Testis (tissue), 3 donors: ENCODE measurements around the gene MMD2. TPM values are rescaled to one million over a fixed set of nuclear protein-coding genes. Genes with fewer than 3 reads are reported as not detected.

Source experiments
- DNase-seq: peaks from one replicate; pipeline ENCODE4 v3.0.0-alpha.2; 2019
- H3K27ac ChIP-seq, 2 donors: fragments of 200-600 bp; sonication (generic); one replicate each; pipeline ENCODE4 v1.5.1; 2019
- H3K27me3 ChIP-seq: fragments of 200-600 bp; sonication (generic); one replicate; pipeline ENCODE4 v1.5.1; 2019
- H3K36me3 ChIP-seq: fragments of 200-600 bp; sonication (generic); one replicate; pipeline ENCODE4 v1.5.1; 2017; ENCODE audit warnings: low read depth; ENCODE audit errors: missing control alignments
- H3K4me1 ChIP-seq: fragments of 200-600 bp; sonication (generic); one replicate; pipeline ENCODE4 v1.5.1; 2019
- H3K4me3 ChIP-seq, 2 donors: fragments of 200-600 bp; sonication (generic); one replicate each; pipeline ENCODE4 v1.5.1; 2017 to 2019
- H3K9me3 ChIP-seq: fragments of 200-600 bp; sonication (generic); one replicate; pipeline ENCODE4 v1.5.1; 2017
- CTCF ChIP-seq, 3 experiments: fragments of 450-650 bp in 2 of 3; fragments of 200-600 bp in 1 of 3; sonication (generic) in 1 of 3; IDR thresholded peaks; one replicate each; pipeline ENCODE4 v1.5.1; 2016 to 2019; ENCODE audit warnings: antibody characterized with exemption in 3 of 3, mild to moderate bottlenecking in 2 of 3, moderate library complexity in 1 of 3
- POLR2A ChIP-seq: fragments of 450-650 bp; IDR thresholded peaks from one replicate; pipeline ENCODE4 v1.6.1; 2017; ENCODE audit warnings: antibody characterized with exemption, mild to moderate bottlenecking, moderate library complexity
- WGBS, 2 donors: methylation state at CpG; one replicate each; pipeline ENCODE4 v1.1.5; 2018; 5-methylcytosine and 5-hydroxymethylcytosine counted together
- intact Hi-C: fragments of 100-400 bp; cut with DNase I; formaldehyde crosslinking; loops from one replicate; pipeline ENCODE4 v1.15.1; 2023; ENCODE audit warnings: low total_unique reads
- polyA plus RNA-seq: library from polyadenylated mRNA; stranded (reverse); fragments of 350-450 nt; fragmentation: Illumina TruSeq; extraction: RNeasy Lipid Tissue Mini Kit (QIAGEN cat#74804); gene quantifications from one replicate; pipeline ENCODE4 v1.2.3, GENCODE V29; 2014; ENCODE audit warnings: low read depth, low replicate concordance; ENCODE audit not compliant: insufficient read depth
- total RNA-seq, 2 donors: library from RNA; depleted of rRNA; stranded (reverse); fragments of >200 nt; gene quantifications; one replicate each; pipeline ENCODE4 v1.2.3, GENCODE V29; 2016

MMD2 gene
- total and polyA plus RNA-seq, 3 donors from 2014 or later, result 20.4 to 32.0 (median 21.6) TPM

GRCh38 chr7:4937411-4937810 is 21.6 kb downstream of the MMD2 start:
- H3K27ac ChIP-seq, result no peak overlapping the region
- H3K4me3 ChIP-seq, result no peak overlapping the region
- H3K27me3 ChIP-seq, result no peaks in the 10 kb centered on the region
- no peaks in the 10 kb centered on the region for H3K36me3 ChIP-seq
- no peaks in the 10 kb centered on the region for H3K9me3 ChIP-seq
- intact Hi-C loops, result no loop called here
- no peak for DNase-seq
- TF ChIP-seq POLR2A (no peak), CTCF (IDR thresholded peaks at IDR 0.05) (no peak)
- H3K4me1 ChIP-seq, result peaks cover 7% of the 10 kb centered on the region
- 74 to 75% methylated on average over 7 of the region's 7 CpGs for WGBS, 2 donors

GRCh38 chr7:4934419-4935025 is 24.5 kb downstream of the MMD2 start:
- intact Hi-C loops, result no loop called here
- Histone ChIP-seq H3K36me3 (no peaks in the 10 kb centered on the region), H3K4me1 (no peaks in the 10 kb centered on the region), H3K27me3 (no peaks in the 10 kb centered on the region), H3K27ac (no peak overlapping the region), H3K9me3 (no peaks in the 10 kb centered on the region), H3K4me3 (no peak overlapping the region)
- 83 to 84% methylated on average over 15 of the region's 15 CpGs for WGBS, 2 donors
- no peak for TF ChIP-seq POLR2A
- TF ChIP-seq CTCF (IDR thresholded peaks at IDR 0.05), result no peak
- DNase-seq, result no peak

- intact Hi-C loops, result no loop called here
- Histone ChIP-seq H3K4me1 (no peaks in the 10 kb centered on the region), H3K4me3 (no peak overlapping the region), H3K27ac (peak overlapping the region; percentile 16 to 19), H3K9me3 (no peaks in the 10 kb centered on the region), H3K36me3 (no peaks in the 10 kb centered on the region), H3K27me3 (no peaks in the 10 kb centered on the region)
- peak; percentile 95 for DNase-seq
- WGBS, 2 donors, result 54 to 72% methylated on average over 12 of the region's 12 CpGs
- TF ChIP-seq CTCF (IDR thresholded peaks at IDR 0.05) (no peak), POLR2A (no peak)
These were observed 27.0 kb downstream of the MMD2 start for GRCh38 chr7:4931943-4932342.

- no peak overlapping the region for H3K27ac ChIP-seq
- H3K4me1 ChIP-seq, result no peaks in the 10 kb centered on the region
- TF ChIP-seq POLR2A (no peak), CTCF (IDR thresholded peaks at IDR 0.05) (no peak)
- 89 to 94% methylated on average over 3 to 8 of the region's 8 CpGs for WGBS, 2 donors
- no peaks in the 10 kb centered on the region for H3K27me3 ChIP-seq
- H3K4me3 ChIP-seq, result no peak overlapping the region
- no peaks in the 10 kb centered on the region for H3K9me3 ChIP-seq
- H3K36me3 ChIP-seq, result no peaks in the 10 kb centered on the region
- intact Hi-C loops, result no loop called here
- DNase-seq, result no peak
These were observed 30.0 kb downstream of the MMD2 start for GRCh38 chr7:4929005-4929404.

GRCh38 chr7:4928445-4928844 is 30.5 kb downstream of the MMD2 start:
- TF ChIP-seq POLR2A, result no peak
- no peak for TF ChIP-seq CTCF (IDR thresholded peaks at IDR 0.05)
- 75 to 95% methylated on average over 2 of the region's 2 CpGs for WGBS, 2 donors

More at GRCh38 chr7:4928445-4928844, 30.5 kb downstream of the MMD2 start:
- H3K9me3 ChIP-seq, result no peaks in the 10 kb centered on the region
- H3K27ac ChIP-seq, result no peak overlapping the region
- DNase-seq, result no peak
- no peak overlapping the region for H3K4me3 ChIP-seq
- no peaks in the 10 kb centered on the region for H3K36me3 ChIP-seq
- H3K4me1 ChIP-seq, result no peaks in the 10 kb centered on the region
- intact Hi-C loops, result no loop called here
- no peaks in the 10 kb centered on the region for H3K27me3 ChIP-seq
